GM12874 (cell line): ENCODE results near the gene DLL1.

ENCODE experiments used
- TF ChIP-seq, protein P1 (sequence below): IDR thresholded peaks from 2 replicates; pipeline ENCODE4 v1.5.1; 2011; ENCODE audit warnings: low read depth, mild to moderate bottlenecking, control low read depth, low read length, moderate library complexity; ENCODE audit not compliant: insufficient read depth

DLL1 gene

DNA sequence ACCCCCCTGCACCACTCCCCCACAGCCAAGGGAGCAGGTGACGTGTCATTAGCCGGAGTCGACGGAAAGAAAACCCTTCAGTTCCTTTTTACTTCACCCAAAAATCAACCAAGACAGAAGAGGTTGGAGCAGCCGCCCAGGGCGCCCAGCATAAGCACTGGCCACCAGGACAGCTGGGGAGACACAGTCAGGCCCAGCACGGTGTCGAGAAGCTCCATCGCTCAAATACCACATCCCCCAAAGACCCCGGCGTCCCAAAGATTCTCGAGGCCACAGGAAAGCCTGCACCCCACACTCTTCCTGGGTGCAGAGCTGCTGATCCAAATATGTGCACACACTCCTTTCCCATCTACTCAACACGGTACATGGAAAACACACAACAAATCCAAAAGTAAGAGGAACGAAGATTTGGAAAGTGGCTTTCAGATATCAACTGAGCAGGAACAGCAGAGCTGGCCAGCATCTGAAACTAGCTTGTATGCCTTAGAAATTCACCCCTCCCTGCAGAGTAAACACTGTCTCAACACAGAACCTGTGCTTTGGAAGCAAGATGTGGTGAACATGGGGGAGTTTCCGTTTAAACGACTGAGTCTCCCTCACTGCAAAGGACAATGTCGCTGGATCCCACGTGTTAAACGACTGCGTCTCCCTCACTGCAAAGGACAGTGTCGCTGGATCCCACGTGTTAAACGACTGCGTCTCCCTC is 54.6 kb downstream of the DLL1 start:
- TF ChIP-seq, protein P1, sequence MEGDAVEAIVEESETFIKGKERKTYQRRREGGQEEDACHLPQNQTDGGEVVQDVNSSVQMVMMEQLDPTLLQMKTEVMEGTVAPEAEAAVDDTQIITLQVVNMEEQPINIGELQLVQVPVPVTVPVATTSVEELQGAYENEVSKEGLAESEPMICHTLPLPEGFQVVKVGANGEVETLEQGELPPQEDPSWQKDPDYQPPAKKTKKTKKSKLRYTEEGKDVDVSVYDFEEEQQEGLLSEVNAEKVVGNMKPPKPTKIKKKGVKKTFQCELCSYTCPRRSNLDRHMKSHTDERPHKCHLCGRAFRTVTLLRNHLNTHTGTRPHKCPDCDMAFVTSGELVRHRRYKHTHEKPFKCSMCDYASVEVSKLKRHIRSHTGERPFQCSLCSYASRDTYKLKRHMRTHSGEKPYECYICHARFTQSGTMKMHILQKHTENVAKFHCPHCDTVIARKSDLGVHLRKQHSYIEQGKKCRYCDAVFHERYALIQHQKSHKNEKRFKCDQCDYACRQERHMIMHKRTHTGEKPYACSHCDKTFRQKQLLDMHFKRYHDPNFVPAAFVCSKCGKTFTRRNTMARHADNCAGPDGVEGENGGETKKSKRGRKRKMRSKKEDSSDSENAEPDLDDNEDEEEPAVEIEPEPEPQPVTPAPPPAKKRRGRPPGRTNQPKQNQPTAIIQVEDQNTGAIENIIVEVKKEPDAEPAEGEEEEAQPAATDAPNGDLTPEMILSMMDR, result no peak

DNA sequence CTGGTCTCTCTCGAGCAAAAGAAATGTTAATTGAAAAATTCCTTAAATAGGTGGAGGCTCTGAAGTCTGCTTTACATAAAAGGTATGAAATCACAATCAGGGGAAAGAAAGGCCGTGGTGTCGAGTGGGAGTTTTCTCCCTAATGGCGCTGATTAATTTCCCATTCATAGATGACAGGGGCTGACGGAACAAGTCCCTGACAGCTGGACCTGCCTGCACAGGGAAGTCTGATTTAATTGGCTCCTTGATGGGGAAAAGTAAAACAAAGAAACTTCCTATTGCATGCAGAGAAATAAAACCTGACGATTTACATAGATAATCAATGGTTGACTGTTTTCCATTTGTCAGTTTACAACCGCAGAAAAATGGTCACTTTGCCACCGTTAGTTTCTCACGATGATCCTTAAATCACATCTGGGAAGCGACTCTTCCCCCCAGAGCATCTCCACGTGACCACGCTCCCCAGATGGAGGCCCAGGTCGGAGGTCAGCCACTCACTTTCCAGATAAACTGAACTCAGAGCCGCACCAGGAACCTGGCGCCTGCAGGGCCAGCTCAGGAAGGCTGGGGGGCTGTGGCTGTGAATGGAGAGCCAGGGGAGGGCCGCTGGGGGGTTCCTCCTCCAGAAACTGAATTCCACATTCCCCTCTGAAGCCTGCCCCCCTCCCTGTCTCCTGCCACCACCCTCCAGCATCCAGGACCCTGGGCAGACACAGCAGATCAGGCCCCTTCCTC is 55.3 kb downstream of the DLL1 start:
- TF ChIP-seq, protein P1, result no peak

DNA sequence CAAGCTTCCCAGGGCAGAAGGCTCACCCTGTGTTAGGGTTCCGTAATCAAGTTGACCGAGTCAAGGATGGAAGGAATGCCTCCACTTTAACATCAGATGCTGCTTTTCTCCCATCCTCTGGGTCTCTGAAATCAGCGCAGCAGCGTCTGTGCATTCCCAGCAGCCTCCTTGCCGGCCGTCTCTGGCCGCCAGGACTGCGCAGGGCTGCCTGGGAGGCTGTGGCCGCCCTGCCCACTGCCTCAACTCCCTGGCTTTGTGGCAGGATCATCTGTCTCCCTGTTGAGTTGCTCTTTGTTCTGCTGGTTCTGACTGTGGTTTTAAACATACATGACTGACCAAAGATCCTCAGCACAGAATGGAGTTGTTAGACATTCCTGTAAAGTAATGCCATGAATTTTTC is 56.5 kb downstream of the DLL1 start:
- TF ChIP-seq, protein P1, result no peak

DNA sequence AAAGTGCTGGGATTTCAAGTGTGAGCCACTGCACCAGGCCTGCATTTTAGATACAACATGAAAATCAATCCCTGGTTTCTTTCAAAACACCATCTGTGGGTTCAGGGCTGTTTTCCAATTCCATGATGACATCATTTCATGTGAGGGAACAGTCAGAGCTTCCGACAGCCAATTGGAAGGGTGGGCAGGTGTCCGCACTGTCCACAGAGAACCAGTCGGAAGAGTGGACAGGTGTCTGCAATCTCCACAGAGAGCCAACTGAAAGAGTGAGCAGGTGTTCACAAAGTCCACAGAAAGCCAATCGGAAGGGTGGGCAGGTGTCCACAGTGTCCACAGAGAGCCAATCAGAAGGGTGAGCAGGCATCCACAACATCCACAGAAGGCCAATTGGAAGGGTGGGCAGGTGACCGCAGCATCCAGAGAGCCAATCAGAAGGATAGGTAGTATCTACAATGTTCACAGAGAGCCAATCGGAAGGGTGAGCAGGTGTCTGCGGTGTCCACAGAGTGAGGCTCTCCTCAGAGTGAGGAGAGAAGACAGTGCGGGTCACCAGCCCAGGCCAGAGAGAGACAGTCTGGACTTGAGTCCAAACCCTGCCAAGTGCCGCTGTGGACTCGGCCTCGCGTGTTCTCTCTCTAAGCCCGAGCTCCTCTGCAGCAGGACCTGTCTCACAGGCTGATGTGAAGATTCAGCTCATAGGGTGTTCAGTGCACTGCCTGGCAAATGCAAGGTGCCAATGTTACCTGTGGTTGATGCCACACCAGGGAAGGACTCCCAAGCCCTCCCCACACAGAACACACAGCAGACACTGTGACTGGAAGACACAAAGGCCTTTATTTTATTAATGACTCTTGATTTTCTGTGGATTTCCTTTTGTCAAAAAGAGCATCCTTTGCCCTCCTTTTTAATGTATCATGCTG is 57.3 kb downstream of the DLL1 start:
- TF ChIP-seq, protein P1, result no peak
